ENCODE measurements around the gene CCL21. TPM values are rescaled to one million over a fixed set of nuclear protein-coding genes. Genes with fewer than 3 reads are reported as not detected.

CCL21 gene
- total RNA-seq, 6 donors from 2014 or later: 7.3 to 92.0 (median 79.5) TPM

DNA sequence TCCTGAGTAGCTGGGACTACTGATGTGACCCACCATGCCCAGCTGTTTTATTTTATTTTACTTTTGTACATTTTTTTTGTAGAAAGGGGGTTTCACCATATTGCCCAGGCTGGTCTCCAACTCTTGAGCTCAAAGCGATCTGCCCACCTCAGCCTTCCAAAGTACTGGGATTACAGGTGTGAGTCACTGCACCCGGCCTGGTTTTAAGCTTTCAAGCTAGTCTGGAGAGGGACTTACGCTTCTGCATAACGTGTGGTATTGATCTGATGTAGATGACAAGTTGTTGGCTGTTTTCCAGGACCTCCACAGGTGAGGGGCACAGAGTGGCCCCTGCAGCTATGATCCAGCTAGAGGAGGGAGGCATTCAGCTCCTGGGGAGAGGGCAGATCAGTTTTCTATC, 6.8 kb upstream of the CCL21 start:
- H3K4me3 ChIP-seq: no peak overlapping the region
- H3K9me3 ChIP-seq: no peaks in the 10 kb centered on the region
- H3K27me3 ChIP-seq: no peaks in the 10 kb centered on the region
- WGBS, 2 donors: 78 to 89% methylated on average over 4 of the region's 4 CpGs
- H3K27ac ChIP-seq: no peak overlapping the region
- H3K36me3 ChIP-seq: no peaks in the 10 kb centered on the region
- no peak for TF ChIP-seq POLR2A (IDR thresholded peaks at IDR 0.05)
- no peak for TF ChIP-seq POLR2AphosphoS5 (IDR thresholded peaks at IDR 0.05)
- TF ChIP-seq EP300 (IDR thresholded peaks at IDR 0.05): no peak
- TF ChIP-seq CTCF (IDR thresholded peaks at IDR 0.05): no peak
- ATAC-seq (ENCODE audit: low FRiP score in 2 of 2): no peak
- DNase-seq: no peak
- H3K4me1 ChIP-seq: peaks cover 0 to 8% (median 4%) of the 10 kb centered on the region in 4 donors

DNA sequence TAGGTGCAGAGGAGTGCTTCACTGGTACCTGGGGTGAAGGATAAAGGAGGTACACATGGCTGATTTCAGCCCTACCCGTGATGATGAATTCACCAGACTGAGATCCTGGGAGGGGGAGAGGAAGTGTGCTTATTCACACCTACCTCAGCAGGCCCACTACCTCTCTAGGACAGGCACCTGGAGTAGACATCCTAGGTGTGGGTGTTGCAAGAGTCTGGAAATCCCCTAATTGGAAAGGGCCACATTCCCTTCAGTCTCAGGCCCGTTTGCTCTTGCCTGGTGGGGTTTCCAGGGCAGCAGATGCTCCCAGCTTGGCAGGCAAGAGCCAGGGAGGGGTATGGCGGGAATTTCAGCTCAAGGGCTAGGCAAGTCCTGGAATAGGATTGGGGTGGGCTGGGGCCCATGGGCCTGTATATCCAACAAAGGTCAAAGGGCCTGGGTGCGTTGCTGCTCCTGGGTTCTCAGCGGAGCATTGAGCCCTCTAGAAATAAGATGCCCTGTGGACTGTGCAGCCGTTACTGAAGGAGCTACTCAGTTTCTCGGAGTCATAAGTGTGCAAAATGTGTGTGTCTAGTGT, 5.8 kb upstream of the CCL21 start:
- H3K36me3 ChIP-seq: no peaks in the 10 kb centered on the region
- H3K9me3 ChIP-seq: no peaks in the 10 kb centered on the region
- peaks cover 0 to 8% (median 4%) of the 10 kb centered on the region in 4 donors for H3K4me1 ChIP-seq
- ATAC-seq (ENCODE audit: low FRiP score in 2 of 2) (no peak), DNase-seq (no peak)
- 86 to 100% methylated on average over 4 to 7 of the region's 7 CpGs for WGBS, 2 donors
- H3K27me3 ChIP-seq: no peaks in the 10 kb centered on the region
- H3K4me3 ChIP-seq: no peak overlapping the region
- no peak overlapping the region for H3K27ac ChIP-seq
- TF ChIP-seq POLR2AphosphoS5 (IDR thresholded peaks at IDR 0.05) (no peak), EP300 (IDR thresholded peaks at IDR 0.05) (no peak), POLR2A (IDR thresholded peaks at IDR 0.05) (no peak), CTCF (IDR thresholded peaks at IDR 0.05) (no peak)

GRCh38 chr9:34714007-34714406, 4.1 kb upstream of the CCL21 start:
- Histone ChIP-seq H3K9me3 (no peaks in the 10 kb centered on the region), H3K27ac (no peak overlapping the region), H3K27me3 (no peaks in the 10 kb centered on the region), H3K4me1 (peaks cover 0 to 15% (median 9%) of the 10 kb centered on the region in 4 donors), H3K4me3 (no peak overlapping the region), H3K36me3 (no peaks in the 10 kb centered on the region)
- DNase-seq: no peak
- no peak for ATAC-seq (ENCODE audit: low FRiP score in 2 of 2)
- TF ChIP-seq POLR2A (IDR thresholded peaks at IDR 0.05): no peak
- TF ChIP-seq EP300 (IDR thresholded peaks at IDR 0.05): no peak
- TF ChIP-seq CTCF (IDR thresholded peaks at IDR 0.05): no peak
- TF ChIP-seq POLR2AphosphoS5 (IDR thresholded peaks at IDR 0.05): no peak

DNA sequence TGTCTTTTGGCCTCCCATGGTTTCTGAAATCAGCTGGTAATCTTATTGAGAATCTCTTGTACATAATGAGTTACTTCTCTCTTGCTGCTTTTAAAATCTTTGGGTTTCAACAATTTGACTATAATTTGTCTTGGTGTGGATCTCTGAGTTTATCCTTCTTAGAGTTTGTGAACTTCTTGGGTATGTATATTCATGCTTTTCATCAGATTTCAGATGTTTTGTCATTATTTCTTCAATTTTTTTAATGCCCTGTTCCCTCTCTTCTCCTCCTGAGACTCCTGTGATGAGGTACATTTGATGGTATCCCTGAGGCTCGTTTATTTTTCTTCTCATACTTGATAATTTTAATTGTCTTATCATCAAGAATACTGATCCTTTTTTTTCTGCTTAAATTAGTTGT, 2.2 kb upstream of the CCL21 start:
- Histone ChIP-seq H3K9me3 (no peaks in the 10 kb centered on the region), H3K36me3 (no peaks in the 10 kb centered on the region), H3K4me1 (peaks cover 0 to 9% (median 3%) of the 10 kb centered on the region in 4 donors), H3K4me3 (no peak overlapping the region), H3K27ac (no peak overlapping the region), H3K27me3 (no peaks in the 10 kb centered on the region)
- DNase-seq (no peak), ATAC-seq (ENCODE audit: low FRiP score in 2 of 2) (no peak)
- no peak for TF ChIP-seq POLR2A (IDR thresholded peaks at IDR 0.05)
- TF ChIP-seq CTCF (IDR thresholded peaks at IDR 0.05): no peak
- no peak for TF ChIP-seq EP300 (IDR thresholded peaks at IDR 0.05)
- TF ChIP-seq POLR2AphosphoS5 (IDR thresholded peaks at IDR 0.05): no peak
- WGBS, 2 donors: 55 to 79% methylated on average over 1 of the region's 1 CpG

Measured in upper lobe of left lung (tissue), 6 donors.